ENCODE measurements around the gene BCL2L1.
A peak's percentile ranks its signal among the peaks of the same experiment; 100 is the strongest.

The BCL2L1 gene

GRCh38 chr20:31698803-31699718, 23.6 kb downstream of the BCL2L1 start:
- peaks cover 86% of the 10 kb centered on the region for H3K36me3 ChIP-seq
- peak overlapping the region; percentile 74 for H3K27ac ChIP-seq
- H3K4me3 ChIP-seq (ENCODE audit: low read depth, low read length): no peak overlapping the region
- H3K9me3 ChIP-seq (ENCODE audit: severe bottlenecking): no peaks in the 10 kb centered on the region
- no peaks in the 10 kb centered on the region for H3K27me3 ChIP-seq (ENCODE audit: insufficient read depth, low read depth, severe bottlenecking)
- DNase-seq: peak; percentile 33
- TF ChIP-seq CTCF (IDR thresholded peaks at IDR 0.05; ENCODE audit: low read depth, low read length): no peak

DNA sequence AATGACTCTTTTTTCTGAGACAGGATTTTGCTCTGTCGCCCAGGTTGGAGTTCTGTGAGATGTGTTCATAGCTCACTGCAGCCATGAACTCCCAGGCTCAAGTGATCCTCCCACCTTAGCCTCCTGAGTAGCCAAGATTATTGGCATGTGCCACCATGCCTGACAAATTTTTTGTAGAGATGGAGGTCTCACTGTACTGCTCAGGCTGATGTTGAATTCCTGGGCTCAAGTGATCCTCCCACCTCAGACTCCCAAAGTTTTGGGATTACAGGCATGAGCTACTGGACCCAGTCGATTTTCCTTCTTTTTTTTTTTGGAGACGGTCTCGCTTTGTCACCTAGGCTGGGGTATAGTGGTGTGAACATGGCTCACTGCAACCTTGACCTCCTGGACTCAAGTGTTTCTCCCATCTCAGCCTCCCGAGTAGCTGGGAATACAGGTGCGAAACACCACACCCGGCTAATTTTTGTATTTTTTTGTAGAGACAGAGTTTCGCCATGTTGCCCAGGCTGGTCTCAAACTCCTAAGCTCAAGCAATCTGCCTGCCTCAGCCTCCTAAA, 24.3 kb downstream of the BCL2L1 start:
- TF ChIP-seq CTCF (IDR thresholded peaks at IDR 0.05; ENCODE audit: low read depth, low read length): no peak
- no peaks in the 10 kb centered on the region for H3K9me3 ChIP-seq (ENCODE audit: severe bottlenecking)
- H3K27me3 ChIP-seq (ENCODE audit: insufficient read depth, low read depth, severe bottlenecking): no peaks in the 10 kb centered on the region
- DNase-seq: no peak
- H3K36me3 ChIP-seq: peaks cover 82% of the 10 kb centered on the region
- H3K4me3 ChIP-seq (ENCODE audit: low read depth, low read length): no peak overlapping the region
- peak overlapping the region; percentile 74 for H3K27ac ChIP-seq

DNA sequence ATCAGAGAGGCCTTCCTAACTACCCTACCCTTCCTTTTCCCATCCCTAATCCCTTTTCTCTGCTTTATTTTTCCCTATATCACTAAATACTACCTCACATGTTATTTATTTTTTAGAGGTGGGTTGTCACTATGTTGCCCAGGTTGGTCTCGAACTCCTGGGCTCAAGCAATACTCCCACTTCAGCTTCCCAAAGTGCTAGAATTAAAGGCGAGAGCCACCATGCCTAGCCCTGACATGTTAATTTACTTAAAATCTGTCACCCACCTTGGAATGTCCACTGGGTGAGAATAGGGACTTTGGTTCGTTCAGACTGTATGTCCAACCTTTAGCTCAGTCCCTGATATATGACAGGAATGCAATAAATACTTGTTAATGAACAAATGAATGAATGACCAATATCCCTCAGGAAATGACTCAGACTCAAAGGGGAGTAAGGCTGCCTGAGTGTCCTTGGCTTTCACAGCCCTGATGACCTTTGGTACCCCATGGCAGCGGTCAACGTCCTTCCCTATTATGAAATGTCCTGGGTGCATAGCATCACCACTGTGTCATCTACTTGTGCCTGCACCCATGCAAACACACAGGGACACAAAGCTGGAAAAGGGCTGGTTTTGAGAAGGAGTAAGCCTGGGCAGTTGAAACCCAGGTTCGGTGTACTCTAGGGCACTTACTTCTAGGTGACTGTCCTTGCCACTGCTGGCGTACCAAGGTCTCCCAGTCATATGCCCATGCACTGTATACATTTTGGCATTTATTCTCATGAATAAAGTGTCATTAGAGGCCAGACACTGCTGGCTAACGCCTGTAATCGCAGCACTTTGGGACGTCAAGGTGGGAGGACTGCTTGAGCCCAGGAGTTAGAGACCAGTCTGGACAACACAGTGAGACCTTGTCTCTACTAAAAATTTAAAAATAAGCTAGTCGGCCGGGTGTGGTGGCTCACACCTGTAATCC, 26.5 kb downstream of the BCL2L1 start:
- no peaks in the 10 kb centered on the region for H3K9me3 ChIP-seq (ENCODE audit: severe bottlenecking)

DNA sequence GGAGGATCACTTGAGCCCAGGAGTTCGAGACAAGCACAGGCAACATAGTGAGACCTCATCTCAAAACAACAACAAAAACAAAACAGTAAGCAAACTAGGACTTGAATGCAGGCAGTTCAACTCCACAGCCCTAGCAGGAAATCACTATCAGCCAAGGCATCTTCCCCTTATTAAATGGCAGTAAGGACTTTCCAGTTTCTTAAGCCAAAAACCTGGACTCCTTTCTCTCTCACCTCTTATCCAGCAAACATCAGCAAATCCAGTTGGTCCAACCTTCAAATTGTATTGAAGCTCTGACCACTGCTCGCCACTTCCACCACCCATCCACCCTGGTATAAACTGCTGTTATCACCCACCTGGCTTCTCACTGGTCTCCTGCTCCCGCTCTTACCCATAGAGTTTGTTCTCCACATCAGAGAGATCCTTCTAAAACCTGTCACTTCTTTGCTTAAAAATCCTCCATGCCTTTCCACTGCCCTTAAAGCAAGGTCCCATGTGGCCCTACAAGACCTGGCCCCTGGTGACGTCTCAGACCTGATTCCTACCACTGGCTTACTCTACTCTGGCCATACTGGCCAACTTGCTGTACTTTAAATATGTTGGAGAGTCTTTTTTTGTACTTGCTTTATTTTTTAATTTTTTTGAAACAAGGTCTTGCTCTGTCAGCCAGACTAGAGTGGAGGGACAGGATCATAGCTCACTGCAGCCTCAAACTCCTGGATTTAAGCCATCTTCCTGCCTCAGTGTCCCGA, 27.6 kb downstream of the BCL2L1 start:
- peak overlapping the region; percentile 93 for H3K27ac ChIP-seq
- peaks cover 78% of the 10 kb centered on the region for H3K36me3 ChIP-seq
- H3K4me3 ChIP-seq (ENCODE audit: low read depth, low read length): no peak overlapping the region
- no peaks in the 10 kb centered on the region for H3K9me3 ChIP-seq (ENCODE audit: severe bottlenecking)
- no peaks in the 10 kb centered on the region for H3K27me3 ChIP-seq (ENCODE audit: insufficient read depth, low read depth, severe bottlenecking)
- DNase-seq: no peak
- no peak for TF ChIP-seq CTCF (IDR thresholded peaks at IDR 0.05; ENCODE audit: low read depth, low read length)

More for the DNA sequence above, 26.5 kb downstream of the BCL2L1 start:
- no peak for DNase-seq
- H3K27me3 ChIP-seq (ENCODE audit: insufficient read depth, low read depth, severe bottlenecking): no peaks in the 10 kb centered on the region
- H3K36me3 ChIP-seq: peaks cover 80% of the 10 kb centered on the region
- H3K4me3 ChIP-seq (ENCODE audit: low read depth, low read length): no peak overlapping the region
- TF ChIP-seq CTCF (IDR thresholded peaks at IDR 0.05; ENCODE audit: low read depth, low read length): no peak
- H3K27ac ChIP-seq: peak overlapping the region; percentile 93

- peaks cover 74% of the 10 kb centered on the region for H3K36me3 ChIP-seq
- H3K27ac ChIP-seq: peak overlapping the region; percentile 93
- DNase-seq: peak; percentile 98
Measured at GRCh38 chr20:31693987-31694661, 28.5 kb downstream of the BCL2L1 start.

More at GRCh38 chr20:31693987-31694661, 28.5 kb downstream of the BCL2L1 start:
- Histone ChIP-seq H3K4me3 (ENCODE audit: low read depth, low read length) (no peak overlapping the region), H3K9me3 (ENCODE audit: severe bottlenecking) (no peaks in the 10 kb centered on the region), H3K27me3 (ENCODE audit: insufficient read depth, low read depth, severe bottlenecking) (no peaks in the 10 kb centered on the region)
- 0 out of 2 replicates have a peak, but pooled peaks have one; percentile 2 for TF ChIP-seq CTCF (IDR thresholded peaks at IDR 0.05; ENCODE audit: low read depth, low read length)

All from WERI-Rb-1 (cell line).